IPS-20b (cell line): ENCODE results near the gene CSRP1.

ENCODE experiments used
- H3K27ac ChIP-seq: one replicate; pipeline ENCODE4 v1.5.1; 2013; ENCODE audit warnings: low read length
- H3K27me3 ChIP-seq: 2 replicates; pipeline ENCODE4 v1.6.1; 2013; ENCODE audit warnings: mild to moderate bottlenecking, low read length, inconsistent platforms; ENCODE audit not compliant: insufficient read depth
- H3K36me3 ChIP-seq: 2 replicates; pipeline ENCODE4 v1.6.1; 2013; ENCODE audit warnings: low read depth, mild to moderate bottlenecking, inconsistent platforms, low read length, moderate library complexity; ENCODE audit not compliant: insufficient read depth
- H3K4me1 ChIP-seq: 2 replicates; pipeline ENCODE4 v1.6.1; 2013; ENCODE audit warnings: mild to moderate bottlenecking, control low read depth, inconsistent platforms, low read length, moderate library complexity; ENCODE audit not compliant: insufficient read depth
- H3K4me3 ChIP-seq: 2 replicates; pipeline ENCODE4 v1.5.1; 2013; ENCODE audit warnings: mild to moderate bottlenecking, low read length, inconsistent platforms
- H3K9ac ChIP-seq: 2 replicates; pipeline ENCODE4 v1.6.1; 2013; ENCODE audit warnings: low read depth, mild to moderate bottlenecking, inconsistent platforms, low read length, moderate library complexity
- H3K9me3 ChIP-seq: 2 replicates; pipeline ENCODE4 v1.6.1; 2013; ENCODE audit warnings: mild to moderate bottlenecking, low read depth, low read length, inconsistent platforms; ENCODE audit not compliant: insufficient read depth

CSRP1 gene

GRCh38 chr1:201544710-201545109 is 37.8 kb upstream of the CSRP1 start:
- peaks cover 9% of the 10 kb centered on the region; the same call in 1 of the 2 replicates for H3K4me1 ChIP-seq
- H3K4me3 ChIP-seq: no peak overlapping the region
- peaks cover 32% of the 10 kb centered on the region for H3K27me3 ChIP-seq
- H3K27ac ChIP-seq: no peak overlapping the region
- no peaks in the 10 kb centered on the region for H3K9me3 ChIP-seq
- H3K36me3 ChIP-seq: no peaks in the 10 kb centered on the region
- H3K9ac ChIP-seq: no peak overlapping the region

- Histone ChIP-seq H3K4me3 (no peak overlapping the region), H3K9ac (no peak overlapping the region), H3K9me3 (no peaks in the 10 kb centered on the region), H3K36me3 (no peaks in the 10 kb centered on the region), H3K27ac (no peak overlapping the region), H3K4me1 (peaks cover 9% of the 10 kb centered on the region; the same call in 1 of the 2 replicates), H3K27me3 (peaks cover 38% of the 10 kb centered on the region)
Observed at GRCh38 chr1:201543871-201544642, 37.1 kb upstream of the CSRP1 start.

GRCh38 chr1:201542309-201543035 is 35.5 kb upstream of the CSRP1 start:
- Histone ChIP-seq H3K4me3 (no peak overlapping the region), H3K27me3 (peaks cover 54% of the 10 kb centered on the region)

GRCh38 chr1:201540846-201541735 is 34.2 kb upstream of the CSRP1 start:
- H3K9ac ChIP-seq: no peak overlapping the region
- peaks cover 9% of the 10 kb centered on the region; the same call in 1 of the 2 replicates for H3K4me1 ChIP-seq

More at GRCh38 chr1:201542309-201543035, 35.5 kb upstream of the CSRP1 start:
- H3K36me3 ChIP-seq: no peaks in the 10 kb centered on the region
- H3K27ac ChIP-seq: no peak overlapping the region
- H3K9ac ChIP-seq: no peak overlapping the region
- H3K4me1 ChIP-seq: peaks cover 9% of the 10 kb centered on the region; the same call in 1 of the 2 replicates
- no peaks in the 10 kb centered on the region for H3K9me3 ChIP-seq

GRCh38 chr1:201539561-201540431 is 32.9 kb upstream of the CSRP1 start:
- Histone ChIP-seq H3K27ac (no peak overlapping the region), H3K4me3 (peak overlapping the region; percentile 72), H3K9me3 (no peaks in the 10 kb centered on the region), H3K36me3 (no peaks in the 10 kb centered on the region), H3K4me1 (peaks cover 9% of the 10 kb centered on the region; the same call in 1 of the 2 replicates), H3K27me3 (peaks cover 74% of the 10 kb centered on the region), H3K9ac (peak overlapping the region; percentile 33; the same call in 1 of the 2 replicates)

More at GRCh38 chr1:201540846-201541735, 34.2 kb upstream of the CSRP1 start:
- H3K36me3 ChIP-seq: no peaks in the 10 kb centered on the region
- no peak overlapping the region for H3K27ac ChIP-seq
- H3K4me3 ChIP-seq: peak overlapping the region; percentile 72
- peaks cover 68% of the 10 kb centered on the region for H3K27me3 ChIP-seq
- H3K9me3 ChIP-seq: no peaks in the 10 kb centered on the region

- H3K4me1 ChIP-seq: peaks cover 6% of the 10 kb centered on the region; the same call in 1 of the 2 replicates
- H3K9ac ChIP-seq: peak within 1 kb of the TSS; percentile 33; the same call in 1 of the 2 replicates
- H3K36me3 ChIP-seq: no peaks in the 10 kb centered on the region
- H3K4me3 ChIP-seq: peak within 1 kb of the TSS; percentile 72
- H3K27me3 ChIP-seq: peaks cover 74% of the 10 kb centered on the region
- H3K27ac ChIP-seq: no peak within 1 kb of the TSS
- no peaks in the 10 kb centered on the region for H3K9me3 ChIP-seq
Observed at GRCh38 chr1:201538612-201539551, 32.0 kb upstream of the CSRP1 start, which contains the start of gene NAV1. TSS of gene NAV1 (plus strand) at chr1:201539127. CDS start at chr1:201622885, 83,758 bp downstream.

- Histone ChIP-seq H3K9ac (no peak overlapping the region), H3K27ac (no peak overlapping the region), H3K36me3 (no peaks in the 10 kb centered on the region), H3K4me1 (peaks cover 4% of the 10 kb centered on the region; the same call in 1 of the 2 replicates), H3K9me3 (no peaks in the 10 kb centered on the region), H3K4me3 (peak overlapping the region; percentile 72), H3K27me3 (peaks cover 74% of the 10 kb centered on the region)
Observed at GRCh38 chr1:201537891-201538611, 31.1 kb upstream of the CSRP1 start.

GRCh38 chr1:201537467-201537866 is 30.5 kb upstream of the CSRP1 start:
- Histone ChIP-seq H3K4me1 (peaks cover 4% of the 10 kb centered on the region; the same call in 1 of the 2 replicates), H3K4me3 (no peak overlapping the region), H3K27me3 (peaks cover 70% of the 10 kb centered on the region), H3K36me3 (no peaks in the 10 kb centered on the region), H3K9ac (no peak overlapping the region), H3K27ac (no peak overlapping the region), H3K9me3 (no peaks in the 10 kb centered on the region)

- Histone ChIP-seq H3K27ac (no peak overlapping the region), H3K9ac (no peak overlapping the region), H3K36me3 (no peaks in the 10 kb centered on the region), H3K9me3 (no peaks in the 10 kb centered on the region), H3K27me3 (peaks cover 65% of the 10 kb centered on the region), H3K4me1 (peaks cover 7% of the 10 kb centered on the region), H3K4me3 (no peak overlapping the region)
Observed at GRCh38 chr1:201537028-201537427, 30.1 kb upstream of the CSRP1 start.
